Fibroblast of mammary gland (primary cell): ENCODE measurements around the gene MYO1E.

Source experiments
- DNase-seq: peaks from one replicate; pipeline ENCODE4 v3.0.0-alpha.2; 2010; ENCODE audit warnings: low read depth
- H3K4me3 ChIP-seq: 2 replicates; pipeline ENCODE4 v1.5.1; 2011; ENCODE audit warnings: low read depth, mild to moderate bottlenecking, low read length, moderate library complexity; ENCODE audit not compliant: control insufficient read depth
- CTCF ChIP-seq: conservative IDR thresholded peaks from 2 replicates; pipeline ENCODE4 v1.5.1; 2011; ENCODE audit warnings: low read depth, low read length, inconsistent platforms; ENCODE audit not compliant: control insufficient read depth, insufficient read depth

MYO1E gene

GRCh38 chr15:59330649-59331048 is 42.0 kb downstream of the MYO1E start:
- no peak for DNase-seq
- H3K4me3 ChIP-seq, result no peak overlapping the region
- TF ChIP-seq CTCF, result no peak

DNA sequence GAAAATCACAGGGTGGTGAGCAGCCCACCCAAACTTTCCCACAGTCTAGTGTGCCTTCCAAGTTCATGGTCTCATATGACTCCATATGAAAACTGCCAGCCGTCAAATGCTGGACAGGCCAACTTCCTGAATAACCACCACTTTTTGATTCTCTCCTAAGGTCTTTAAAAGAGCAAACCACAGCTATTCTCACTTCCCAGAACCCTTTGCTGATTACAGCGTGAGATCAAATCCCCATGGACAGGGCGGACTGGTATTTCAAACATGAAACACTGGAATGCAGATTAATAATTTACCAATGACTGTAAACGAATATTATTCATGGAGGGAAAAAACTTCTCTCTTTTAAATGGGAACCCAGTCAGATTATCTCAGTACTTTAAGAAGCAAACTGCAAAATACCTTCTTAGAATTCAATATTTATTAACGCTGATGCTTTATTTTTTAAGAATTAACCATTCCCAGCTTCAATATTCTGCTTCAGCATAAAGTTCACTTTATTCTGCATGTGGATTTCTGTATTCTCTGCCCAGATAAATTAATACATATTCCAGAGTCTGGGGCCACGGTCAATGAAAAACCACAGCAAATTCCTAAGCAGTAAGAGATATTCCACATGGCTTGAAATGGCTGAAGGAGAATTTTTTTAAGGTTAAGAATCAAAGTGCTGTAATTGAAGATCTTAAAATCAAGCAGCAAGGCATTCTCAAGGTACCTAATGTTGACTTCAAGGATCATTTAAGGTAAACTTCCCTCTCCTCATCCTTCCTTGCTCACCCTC is 42.9 kb downstream of the MYO1E start:
- DNase-seq, result peak; percentile 87
- H3K4me3 ChIP-seq, result no peak overlapping the region
- no peak for TF ChIP-seq CTCF

GRCh38 chr15:59329091-59329490 is 43.6 kb downstream of the MYO1E start:
- no peak overlapping the region for H3K4me3 ChIP-seq
- no peak for DNase-seq
- TF ChIP-seq CTCF, result no peak

DNA sequence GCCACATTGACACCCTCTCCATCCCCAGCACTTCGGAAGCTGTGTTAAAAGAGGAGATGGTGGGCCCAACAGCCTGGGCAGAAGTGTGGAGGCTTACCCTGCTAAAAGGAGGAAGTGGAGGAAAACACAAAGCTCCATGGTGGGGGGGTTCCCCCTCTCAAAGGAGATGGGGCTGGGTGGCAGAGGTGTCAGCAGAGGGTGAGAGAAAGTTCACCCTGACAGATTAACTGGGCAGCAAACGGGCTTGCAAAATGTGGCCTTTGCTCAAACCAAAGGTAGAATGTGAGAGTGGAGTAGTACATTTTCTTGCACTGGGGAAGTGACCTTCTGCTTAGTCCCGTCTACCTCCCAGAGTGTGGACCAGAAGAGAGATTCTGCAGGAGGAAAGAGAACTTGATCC is 44.7 kb downstream of the MYO1E start:
- no peak overlapping the region for H3K4me3 ChIP-seq
- no peak for DNase-seq
- TF ChIP-seq CTCF, result no peak

DNA sequence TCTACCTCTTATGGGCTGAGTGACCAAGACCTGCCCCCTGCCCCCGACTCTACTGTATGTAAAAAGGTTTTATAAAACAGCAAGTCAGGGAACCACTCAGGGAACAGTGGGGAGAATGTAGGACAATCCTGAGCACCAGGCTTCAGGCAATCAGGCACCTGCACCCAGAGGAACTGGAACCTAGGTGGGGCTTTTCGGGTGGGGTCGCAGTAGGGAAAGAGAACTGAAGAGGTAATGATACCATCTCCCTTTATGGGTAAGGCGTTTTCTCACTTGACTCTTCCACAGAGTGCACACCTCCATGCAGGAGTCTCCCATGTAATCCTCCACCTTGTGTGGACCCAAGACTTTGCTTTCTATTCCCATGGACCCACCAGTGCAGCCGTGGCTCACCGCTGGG is 45.8 kb downstream of the MYO1E start:
- no peak overlapping the region for H3K4me3 ChIP-seq
- no peak for DNase-seq
- no peak for TF ChIP-seq CTCF

DNA sequence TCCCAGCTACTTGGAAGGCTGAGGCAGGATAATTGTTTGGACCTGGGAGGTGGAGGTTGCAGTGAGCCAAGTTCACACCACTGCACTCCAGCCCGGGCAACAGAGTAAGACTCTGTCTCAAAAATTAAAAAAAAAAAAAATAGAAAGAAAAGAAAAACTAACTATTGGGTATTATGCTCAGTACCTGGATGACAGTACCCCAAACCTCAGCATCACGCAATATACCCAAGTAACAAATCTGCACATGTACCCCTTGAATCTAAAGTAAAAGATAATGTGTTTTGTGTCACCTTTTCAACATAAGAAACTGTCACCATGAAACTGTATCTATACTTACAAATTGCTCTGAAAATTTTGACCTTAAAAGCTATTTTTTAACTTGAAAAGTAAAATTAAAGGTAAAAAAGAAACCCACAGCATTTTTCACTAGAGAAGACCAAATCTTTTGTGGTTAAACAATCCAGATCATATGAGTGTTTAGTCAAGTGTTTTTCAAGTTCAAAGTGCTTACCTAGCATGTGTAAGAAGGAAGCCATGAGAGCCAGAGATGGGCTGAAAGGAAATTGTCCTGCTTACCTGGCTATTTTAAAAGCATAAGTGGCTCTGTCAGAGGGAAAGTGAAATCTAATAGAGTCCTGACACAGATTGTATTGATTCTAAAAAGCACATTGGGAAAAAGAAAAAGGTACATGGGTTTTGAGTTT is 50.5 kb downstream of the MYO1E start:
- no peak for DNase-seq
- no peak for TF ChIP-seq CTCF
- no peak overlapping the region for H3K4me3 ChIP-seq
